Urothelium cell line (cell line): ENCODE results near the gene OR3A3.

Experiments
- DNase-seq: peaks from one replicate; pipeline ENCODE4 v3.0.0; 2011; ENCODE audit warnings: low spot score, mixed read lengths
- FAIRE-seq: peaks from 2 replicates; lab custom pipeline; 2011; peaks lifted over from hg19 to GRCh38; lab: Jason Lieb, UNC

The OR3A3 gene

DNA sequence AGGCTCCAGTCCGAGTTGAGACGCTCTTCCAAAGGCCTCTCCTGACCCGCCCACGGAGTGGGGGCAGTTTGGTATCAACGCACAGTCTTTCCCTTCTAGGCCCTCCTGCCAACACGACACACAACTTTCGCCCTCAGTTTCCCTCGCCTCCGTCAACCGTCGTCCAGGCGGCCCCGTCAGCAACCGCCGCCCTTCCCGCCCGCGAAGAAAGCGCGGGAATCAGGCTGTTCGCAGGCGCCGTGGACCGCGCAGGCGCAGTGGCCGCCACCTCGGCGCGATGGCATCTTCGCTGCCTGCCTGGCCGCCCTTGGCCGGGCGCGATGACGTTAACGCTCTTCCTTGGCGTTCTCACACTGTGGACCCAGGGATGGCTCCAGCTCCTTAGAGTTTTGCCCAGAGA lies 60.4 kb downstream of the OR3A3 start, which contains the start of gene SPATA22:
SPATA22 (minus strand) TSS at position 221 of the 400 bp plus-strand sequence. CDS start 2,494 bp downstream, outside the sequence.
- no peak for FAIRE-seq
- no peak for DNase-seq

DNA sequence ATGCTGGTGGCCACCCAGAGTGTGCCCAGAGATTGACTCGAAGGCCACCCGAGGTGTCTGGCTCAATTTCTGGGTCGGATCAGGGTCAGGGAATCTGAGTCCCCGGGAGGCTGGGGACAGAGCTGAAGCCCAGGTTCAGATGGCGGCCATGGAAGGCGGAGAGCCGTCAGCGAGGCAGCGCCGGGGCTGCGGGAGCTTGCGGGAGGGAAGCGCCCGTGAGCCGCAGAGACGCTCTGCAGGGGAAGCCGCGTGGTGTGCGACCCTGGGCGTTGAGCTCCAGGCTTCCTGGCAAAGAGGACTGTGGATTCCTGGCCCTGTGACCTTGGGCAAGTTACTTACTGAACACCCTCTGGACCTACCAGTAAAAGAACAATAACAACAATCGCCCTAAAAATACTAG lies 61.0 kb downstream of the OR3A3 start:
- DNase-seq: no peak
- FAIRE-seq: no peak
